ENCODE results near the gene MRPS22.
A peak's percentile ranks its signal among the peaks of the same experiment; 100 is the strongest.

MRPS22 gene

GRCh38 chr3:139346771-139347170 lies 3.0 kb downstream of the MRPS22 start:
- H3K9me3 ChIP-seq (ENCODE audit: control insufficient read depth, insufficient read depth, low read length): no peaks in the 10 kb centered on the region
- no peaks in the 10 kb centered on the region for H3K27me3 ChIP-seq (ENCODE audit: control insufficient read depth, low read length)
- H3K36me3 ChIP-seq (ENCODE audit: control insufficient read depth, low read length): peaks cover 54% of the 10 kb centered on the region
- H3K4me2 ChIP-seq (ENCODE audit: low read length): no peak overlapping the region
- H4K20me1 ChIP-seq (ENCODE audit: control insufficient read depth, insufficient read depth, low read depth, low read length): no peaks in the 10 kb centered on the region
- no peak overlapping the region for H3K27ac ChIP-seq (ENCODE audit: low read depth, low read length)
- TF ChIP-seq EZH2phosphoT487 (IDR thresholded peaks at IDR 0.05; ENCODE audit: borderline replicate concordance, low read length): no peak
- TF ChIP-seq CTCF (IDR thresholded peaks at IDR 0.05; ENCODE audit: low read depth, low read length, poor library complexity, severe bottlenecking): no peak
- peaks cover 38% of the 10 kb centered on the region for H3K79me2 ChIP-seq (ENCODE audit: control insufficient read depth, low read length)
- H3K9me2 ChIP-seq (replicated peaks; ENCODE audit: control insufficient read depth, low read length): no peaks in the 10 kb centered on the region
- peaks cover 15% of the 10 kb centered on the region for H3K4me1 ChIP-seq (ENCODE audit: control insufficient read depth, low read length)
- no peaks in the 10 kb centered on the region for H3F3A ChIP-seq (ENCODE audit: control insufficient read depth, insufficient read depth)
- H3K4me3 ChIP-seq (ENCODE audit: low read length): no peak overlapping the region

GRCh38 chr3:139353920-139354556 lies 10.2 kb downstream of the MRPS22 start:
- Histone ChIP-seq H3K9me2 (replicated peaks; ENCODE audit: control insufficient read depth, low read length) (no peaks in the 10 kb centered on the region), H3K27ac (ENCODE audit: low read depth, low read length) (no peak overlapping the region), H3K4me1 (ENCODE audit: control insufficient read depth, low read length) (peaks cover 6% of the 10 kb centered on the region), H3K27me3 (ENCODE audit: control insufficient read depth, low read length) (no peaks in the 10 kb centered on the region), H3K4me2 (ENCODE audit: low read length) (no peak overlapping the region), H3K9me3 (ENCODE audit: control insufficient read depth, insufficient read depth, low read length) (no peaks in the 10 kb centered on the region), H3K36me3 (ENCODE audit: control insufficient read depth, low read length) (peaks cover 92% of the 10 kb centered on the region), H3F3A (ENCODE audit: control insufficient read depth, insufficient read depth) (peaks cover 3% of the 10 kb centered on the region; the same call in 1 of the 2 replicates), H4K20me1 (ENCODE audit: control insufficient read depth, insufficient read depth, low read depth, low read length) (no peaks in the 10 kb centered on the region), H3K79me2 (ENCODE audit: control insufficient read depth, low read length) (no peaks in the 10 kb centered on the region), H3K4me3 (ENCODE audit: low read length) (no peak overlapping the region)
- TF ChIP-seq EZH2phosphoT487 (IDR thresholded peaks at IDR 0.05; ENCODE audit: borderline replicate concordance, low read length) (no peak), CTCF (IDR thresholded peaks at IDR 0.05; ENCODE audit: low read depth, low read length, poor library complexity, severe bottlenecking) (peak; percentile 53)

- Histone ChIP-seq H3K27me3 (ENCODE audit: control insufficient read depth, low read length) (no peaks in the 10 kb centered on the region), H3F3A (ENCODE audit: control insufficient read depth, insufficient read depth) (peaks cover 8% of the 10 kb centered on the region; the same call in 1 of the 2 replicates), H3K27ac (ENCODE audit: low read depth, low read length) (no peak overlapping the region), H3K79me2 (ENCODE audit: control insufficient read depth, low read length) (no peaks in the 10 kb centered on the region), H3K4me2 (ENCODE audit: low read length) (no peak overlapping the region), H3K9me2 (replicated peaks; ENCODE audit: control insufficient read depth, low read length) (no peaks in the 10 kb centered on the region), H3K9me3 (ENCODE audit: control insufficient read depth, insufficient read depth, low read length) (no peaks in the 10 kb centered on the region), H4K20me1 (ENCODE audit: control insufficient read depth, insufficient read depth, low read depth, low read length) (no peaks in the 10 kb centered on the region), H3K4me3 (ENCODE audit: low read length) (no peak overlapping the region), H3K36me3 (ENCODE audit: control insufficient read depth, low read length) (peaks cover 92% of the 10 kb centered on the region), H3K4me1 (ENCODE audit: control insufficient read depth, low read length) (peaks cover 13% of the 10 kb centered on the region)
- TF ChIP-seq EZH2phosphoT487 (IDR thresholded peaks at IDR 0.05; ENCODE audit: borderline replicate concordance, low read length) (no peak), CTCF (IDR thresholded peaks at IDR 0.05; ENCODE audit: low read depth, low read length, poor library complexity, severe bottlenecking) (no peak)
Measured at GRCh38 chr3:139354661-139355060, 10.8 kb downstream of the MRPS22 start.
